GM12865 (cell line): ENCODE data around the gene DEAF1.

Experiments
- DNase-seq: peaks from one replicate; pipeline ENCODE4 v3.0.0; 2010; ENCODE audit warnings: low read depth
- H3K4me3 ChIP-seq: 2 replicates; pipeline ENCODE4 v1.5.1; 2011; ENCODE audit warnings: mild to moderate bottlenecking, low read depth, low read length, control low read depth
- TF ChIP-seq, protein P1 (sequence below): IDR thresholded peaks from 2 replicates; pipeline ENCODE4 v1.5.1; 2011; ENCODE audit warnings: low read length, control low read depth, low read depth, inconsistent platforms; ENCODE audit not compliant: insufficient read depth; ENCODE audit errors: missing control alignments

The DEAF1 gene

DNA sequence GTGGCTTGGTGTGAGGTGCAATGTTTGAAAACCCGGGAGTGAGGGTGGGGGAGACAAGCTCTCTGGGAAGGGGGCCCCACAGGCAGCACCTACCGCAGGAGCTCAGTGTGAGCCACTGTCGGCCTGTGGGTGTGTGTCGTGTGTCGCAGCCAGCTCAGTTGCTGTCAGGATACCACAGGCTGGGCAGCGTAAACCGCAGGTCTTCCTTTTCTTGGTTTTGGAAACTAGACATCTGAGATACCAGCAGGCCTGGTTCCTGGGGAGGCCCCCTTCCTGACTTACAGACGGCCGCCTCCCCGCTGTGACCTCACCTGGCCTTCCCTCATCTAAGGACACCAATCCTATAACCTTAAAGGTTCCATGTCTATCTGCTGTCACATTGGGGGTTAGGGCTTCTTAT lies 98.6 kb downstream of the DEAF1 start:
- H3K4me3 ChIP-seq: no peak overlapping the region
- DNase-seq: no peak
- TF ChIP-seq, protein P1, sequence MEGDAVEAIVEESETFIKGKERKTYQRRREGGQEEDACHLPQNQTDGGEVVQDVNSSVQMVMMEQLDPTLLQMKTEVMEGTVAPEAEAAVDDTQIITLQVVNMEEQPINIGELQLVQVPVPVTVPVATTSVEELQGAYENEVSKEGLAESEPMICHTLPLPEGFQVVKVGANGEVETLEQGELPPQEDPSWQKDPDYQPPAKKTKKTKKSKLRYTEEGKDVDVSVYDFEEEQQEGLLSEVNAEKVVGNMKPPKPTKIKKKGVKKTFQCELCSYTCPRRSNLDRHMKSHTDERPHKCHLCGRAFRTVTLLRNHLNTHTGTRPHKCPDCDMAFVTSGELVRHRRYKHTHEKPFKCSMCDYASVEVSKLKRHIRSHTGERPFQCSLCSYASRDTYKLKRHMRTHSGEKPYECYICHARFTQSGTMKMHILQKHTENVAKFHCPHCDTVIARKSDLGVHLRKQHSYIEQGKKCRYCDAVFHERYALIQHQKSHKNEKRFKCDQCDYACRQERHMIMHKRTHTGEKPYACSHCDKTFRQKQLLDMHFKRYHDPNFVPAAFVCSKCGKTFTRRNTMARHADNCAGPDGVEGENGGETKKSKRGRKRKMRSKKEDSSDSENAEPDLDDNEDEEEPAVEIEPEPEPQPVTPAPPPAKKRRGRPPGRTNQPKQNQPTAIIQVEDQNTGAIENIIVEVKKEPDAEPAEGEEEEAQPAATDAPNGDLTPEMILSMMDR: no peak

DNA sequence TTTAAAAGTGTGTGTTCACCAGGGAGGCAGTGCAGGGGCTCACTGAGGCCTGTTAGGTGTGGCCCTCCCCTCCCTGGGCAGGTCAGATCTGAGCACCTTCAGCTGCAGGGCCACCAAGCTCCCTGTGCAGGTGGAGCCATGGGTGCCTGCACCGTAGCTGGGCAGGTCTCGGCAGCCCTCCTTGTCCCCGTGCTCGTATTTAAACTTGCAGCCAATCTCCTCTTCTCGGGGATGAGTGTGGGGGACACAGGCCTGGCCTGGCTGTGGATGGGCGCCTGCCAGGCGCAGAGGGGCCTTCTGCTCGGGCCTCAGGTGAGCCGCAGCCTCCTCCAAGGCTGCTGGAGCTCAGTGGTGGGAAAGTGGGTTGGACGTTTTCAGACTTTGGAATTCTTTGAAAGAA lies 99.6 kb downstream of the DEAF1 start:
- no peak for DNase-seq
- TF ChIP-seq, protein P1: no peak
- H3K4me3 ChIP-seq: no peak overlapping the region
